Stomach (tissue), 9 donors: ENCODE measurements around the gene JUNB. TPM values are rescaled to one million over a fixed set of nuclear protein-coding genes. Genes with fewer than 3 reads are reported as not detected.

Source experiments
- DNase-seq, 2 donors: peaks; one replicate each; pipeline versions ENCODE4 v3.0.0 to v3.0.0-alpha.2; 2013 to 2019
- H3K27ac ChIP-seq, 5 donors: fragments of 200-600 bp in 4 of 5; sonication (generic) in 4 of 5; one replicate each; pipeline ENCODE4 v1.5.1; 2013 to 2019; ENCODE audit warnings: mild to moderate bottlenecking in 1 of 5, moderate library complexity in 1 of 5
- H3K27me3 ChIP-seq, 3 donors: fragments of 200-600 bp; sonication (generic); one replicate each; pipeline ENCODE4 v1.5.1; 2017 to 2019; ENCODE audit warnings: mixed run types in 1 of 3
- H3K36me3 ChIP-seq, 4 donors: fragments of 200-600 bp; sonication (generic); 1 replicate in 3 of 4; 2 replicates in 1 of 4; pipeline ENCODE4 v1.5.1; 2016 to 2019
- H3K4me1 ChIP-seq, 4 donors: fragments of 200-600 bp; sonication (generic); one replicate each; pipeline ENCODE4 v1.5.1; 2016 to 2019
- H3K4me3 ChIP-seq, 4 donors: fragments of 200-600 bp; sonication (generic) in 3 of 4; one replicate each; pipeline ENCODE4 v1.5.1; 2016 to 2019; ENCODE audit warnings: mild to moderate bottlenecking in 1 of 4
- H3K9me3 ChIP-seq, 4 donors: fragments of 200-600 bp; sonication (generic); one replicate each; pipeline ENCODE4 v1.5.1; 2016 to 2019
- CTCF ChIP-seq, 7 experiments: fragments of 450-650 bp in 4 of 7; fragments of 200-600 bp in 3 of 7; sonication (generic) in 3 of 7; IDR thresholded peaks; one replicate each; pipeline ENCODE4 v1.5.1; 2016 to 2019; ENCODE audit warnings: antibody characterized with exemption in 7 of 7, control low read depth in 2 of 7, mild to moderate bottlenecking in 1 of 7
- EP300 ChIP-seq: sonication (generic); formaldehyde crosslinking; IDR thresholded peaks from one replicate; pipeline ENCODE4 v1.6.1; 2017; ENCODE audit warnings: antibody characterized with exemption
- POLR2A ChIP-seq, 4 donors: fragments of 450-650 bp; IDR thresholded peaks; one replicate each; pipeline ENCODE4 v1.6.1; 2016; ENCODE audit warnings: antibody characterized with exemption in 4 of 4, control low read depth in 2 of 4, mild to moderate bottlenecking in 1 of 4, moderate library complexity in 1 of 4
- POLR2AphosphoS5 ChIP-seq, 3 donors: sonication (generic); formaldehyde crosslinking; IDR thresholded peaks; one replicate each; pipeline ENCODE4 v1.6.1; 2016; ENCODE audit warnings: antibody characterized with exemption in 3 of 3
- WGBS, 5 donors: extraction: QIAGEN DNeasy Blood & Tissue Kit in 3 of 5; methylation state at CpG; one replicate each; pipeline versions ENCODE4 v1.1.5 to v1.1.7; 2013 to 2018; 5-methylcytosine and 5-hydroxymethylcytosine counted together
- intact Hi-C: fragments of 100-400 bp; cut with DNase I; formaldehyde crosslinking; loops from one replicate; pipeline ENCODE4 v1.15.1; 2023; ENCODE audit warnings: low total_unique reads
- polyA plus RNA-seq, 3 donors: library from polyadenylated mRNA; stranded (reverse); fragments of 200-250 nt; gene quantifications; one replicate each; pipeline ENCODE4 v1.2.3, GENCODE V29; 2013
- total RNA-seq, 5 donors: library from RNA; depleted of rRNA; stranded (reverse); fragments of >200 nt; gene quantifications; one replicate each; pipeline versions ENCODE4 v1.1.0 to v1.2.3, GENCODE V29; 2014 to 2016
- donor health status: healthy with polysubstance abuse.
- donor health status: Bipolar disorder and iron deficiency.
- donor health status: healthy.

The JUNB gene
- total and polyA plus RNA-seq, 8 donors, result 128 to 625 (median 205) TPM

DNA sequence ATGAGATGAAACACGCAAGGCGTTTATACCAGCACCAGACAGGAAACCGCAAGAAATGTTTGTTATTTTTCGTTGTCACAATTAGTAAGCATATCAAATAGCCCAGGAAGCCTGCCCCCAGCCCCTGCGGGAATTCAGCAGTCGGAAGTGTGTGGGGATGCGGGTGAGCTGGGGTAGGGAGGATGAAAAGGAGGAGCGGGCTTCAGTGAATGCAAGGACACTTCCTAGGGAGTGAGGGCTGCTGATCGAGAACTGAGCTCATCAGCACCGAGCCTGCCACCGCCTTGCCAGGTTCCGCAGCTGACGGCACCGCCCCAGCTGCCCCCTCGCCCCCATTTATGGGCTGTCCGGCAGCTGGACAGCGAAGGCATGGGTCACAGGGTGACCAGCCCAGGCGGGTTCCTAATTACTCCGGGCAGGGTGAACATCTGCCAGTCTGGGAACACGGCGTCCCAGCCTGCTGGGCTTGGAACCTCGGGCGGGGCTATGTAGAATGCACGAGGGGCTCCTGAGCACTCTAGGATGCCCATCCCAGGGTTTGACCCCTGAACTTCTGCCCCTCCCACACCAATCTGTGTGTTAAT, 41.3 kb upstream of the JUNB start:
- Histone ChIP-seq H3K9me3 (peaks cover 0 to 8% (median 6%) of the 10 kb centered on the region in 4 donors), H3K4me3 (no peak overlapping the region), H3K36me3 (peaks cover 32 to 37% (median 33%) of the 10 kb centered on the region in 4 donors), H3K27me3 (peaks cover 0 to 51% (median 30%) of the 10 kb centered on the region in 3 donors), H3K27ac (no peak overlapping the region), H3K4me1 (peaks cover 0 to 9% (median 0%) of the 10 kb centered on the region in 4 donors)
- DNase-seq, result no peak
- TF ChIP-seq POLR2A (IDR thresholded peaks at IDR 0.05) (no peak), POLR2AphosphoS5 (IDR thresholded peaks at IDR 0.05) (no peak), EP300 (no peak), CTCF (IDR thresholded peaks at IDR 0.05) (no peak)
- intact Hi-C loops, result no loop called here
- 30 to 59% (median 34%) methylated on average over 14 to 24 of the region's 24 CpGs for WGBS, 5 donors

GRCh38 chr19:12750851-12751250, 40.4 kb upstream of the JUNB start:
- Histone ChIP-seq H3K4me3 (no peak overlapping the region), H3K36me3 (peaks cover 24 to 29% (median 25%) of the 10 kb centered on the region in 4 donors), H3K9me3 (peaks cover 0 to 8% (median 6%) of the 10 kb centered on the region in 4 donors), H3K4me1 (peaks cover 0 to 9% (median 0%) of the 10 kb centered on the region in 4 donors), H3K27me3 (peaks cover 0 to 52% (median 30%) of the 10 kb centered on the region in 3 donors), H3K27ac (no peak overlapping the region)
- intact Hi-C loops, result no loop called here
- WGBS, 5 donors, result 58 to 68% (median 67%) methylated on average over 9 of the region's 9 CpGs
- TF ChIP-seq CTCF (IDR thresholded peaks at IDR 0.05) (no peak), POLR2AphosphoS5 (IDR thresholded peaks at IDR 0.05) (no peak), EP300 (no peak), POLR2A (IDR thresholded peaks at IDR 0.05) (no peak)
- no peak for DNase-seq

GRCh38 chr19:12751635-12752034, 39.7 kb upstream of the JUNB start, which contains the start of gene BEST2:
Gene BEST2 (plus strand): TSS chr19:12751791. CDS start chr19:12752593, 802 bp downstream.
- 36 to 52% (median 42%) methylated on average over 14 of the region's 14 CpGs for WGBS, 5 donors

More at GRCh38 chr19:12751635-12752034, 39.7 kb upstream of the JUNB start, which contains the start of gene BEST2:
- no peak for DNase-seq
- Histone ChIP-seq H3K4me3 (no peak within 1 kb of the TSS), H3K36me3 (peaks cover 16 to 21% (median 17%) of the 10 kb centered on the region in 4 donors), H3K4me1 (peaks cover 0 to 9% (median 0%) of the 10 kb centered on the region in 4 donors), H3K27ac (no peak within 1 kb of the TSS), H3K9me3 (peaks cover 0 to 8% (median 6%) of the 10 kb centered on the region in 4 donors), H3K27me3 (peaks cover 0 to 52% (median 30%) of the 10 kb centered on the region in 3 donors)
- intact Hi-C loops, result no loop called here
- TF ChIP-seq POLR2AphosphoS5 (IDR thresholded peaks at IDR 0.05) (no peak), POLR2A (IDR thresholded peaks at IDR 0.05) (no peak), EP300 (no peak), CTCF (IDR thresholded peaks at IDR 0.05) (no peak)
